ENCODE measurements around the gene EFCAB6. TPM values are rescaled to one million over a fixed set of nuclear protein-coding genes. Genes with fewer than 3 reads are reported as not detected.

Gene EFCAB6
- total RNA-seq, 1 donor: 2.7 TPM

DNA sequence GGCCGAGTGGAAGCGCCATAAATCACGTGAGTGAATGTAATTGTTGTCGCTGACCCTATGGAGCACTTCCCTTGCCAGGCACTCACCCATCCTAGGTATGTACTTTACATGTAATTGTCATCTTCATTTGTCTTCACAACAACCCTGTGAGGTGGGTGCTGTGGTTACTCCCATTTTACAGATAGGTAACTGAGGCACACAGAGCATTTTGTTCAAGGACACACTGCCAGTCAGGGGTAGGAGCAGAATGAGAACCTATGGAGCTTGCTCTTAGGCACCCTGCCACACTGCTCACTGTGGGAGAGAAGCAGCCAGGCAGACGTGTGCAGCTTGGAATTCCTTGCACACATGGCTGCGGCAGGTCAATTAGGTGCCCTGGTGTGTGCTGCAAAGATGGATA is 785 bp upstream of the EFCAB6 start:
- H3K4me3 ChIP-seq (ENCODE audit: low read depth, low read length): peak overlapping the region; percentile 97
- no peak for DNase-seq (ENCODE audit: low read depth)
- TF ChIP-seq, protein P1, sequence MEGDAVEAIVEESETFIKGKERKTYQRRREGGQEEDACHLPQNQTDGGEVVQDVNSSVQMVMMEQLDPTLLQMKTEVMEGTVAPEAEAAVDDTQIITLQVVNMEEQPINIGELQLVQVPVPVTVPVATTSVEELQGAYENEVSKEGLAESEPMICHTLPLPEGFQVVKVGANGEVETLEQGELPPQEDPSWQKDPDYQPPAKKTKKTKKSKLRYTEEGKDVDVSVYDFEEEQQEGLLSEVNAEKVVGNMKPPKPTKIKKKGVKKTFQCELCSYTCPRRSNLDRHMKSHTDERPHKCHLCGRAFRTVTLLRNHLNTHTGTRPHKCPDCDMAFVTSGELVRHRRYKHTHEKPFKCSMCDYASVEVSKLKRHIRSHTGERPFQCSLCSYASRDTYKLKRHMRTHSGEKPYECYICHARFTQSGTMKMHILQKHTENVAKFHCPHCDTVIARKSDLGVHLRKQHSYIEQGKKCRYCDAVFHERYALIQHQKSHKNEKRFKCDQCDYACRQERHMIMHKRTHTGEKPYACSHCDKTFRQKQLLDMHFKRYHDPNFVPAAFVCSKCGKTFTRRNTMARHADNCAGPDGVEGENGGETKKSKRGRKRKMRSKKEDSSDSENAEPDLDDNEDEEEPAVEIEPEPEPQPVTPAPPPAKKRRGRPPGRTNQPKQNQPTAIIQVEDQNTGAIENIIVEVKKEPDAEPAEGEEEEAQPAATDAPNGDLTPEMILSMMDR (IDR thresholded peaks at IDR 0.05; ENCODE audit: insufficient read depth, low read length): no peak

DNA sequence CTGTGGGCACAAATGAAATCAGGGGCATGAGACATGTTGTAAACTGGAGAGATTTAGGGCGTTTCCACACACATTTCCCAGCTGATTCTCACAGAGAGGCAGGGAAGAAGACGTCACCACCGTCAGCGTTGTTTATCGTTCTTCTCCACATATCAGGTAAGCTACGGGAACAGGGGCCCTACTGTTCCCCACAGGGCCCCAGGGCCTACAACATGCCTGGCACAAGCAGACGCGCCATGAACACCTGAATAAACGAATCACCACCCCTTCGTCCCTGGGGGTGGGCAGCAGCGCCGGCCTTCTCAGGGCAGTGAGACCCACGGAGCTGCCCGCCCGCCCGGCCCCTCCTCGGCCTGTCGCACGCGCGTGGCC is 342 bp downstream of the EFCAB6 start:
- TF ChIP-seq, protein P1 (IDR thresholded peaks at IDR 0.05; ENCODE audit: insufficient read depth, low read length): no peak
- peak overlapping the region; percentile 97 for H3K4me3 ChIP-seq (ENCODE audit: low read depth, low read length)
- peak; percentile 49 for DNase-seq (ENCODE audit: low read depth)

DNA sequence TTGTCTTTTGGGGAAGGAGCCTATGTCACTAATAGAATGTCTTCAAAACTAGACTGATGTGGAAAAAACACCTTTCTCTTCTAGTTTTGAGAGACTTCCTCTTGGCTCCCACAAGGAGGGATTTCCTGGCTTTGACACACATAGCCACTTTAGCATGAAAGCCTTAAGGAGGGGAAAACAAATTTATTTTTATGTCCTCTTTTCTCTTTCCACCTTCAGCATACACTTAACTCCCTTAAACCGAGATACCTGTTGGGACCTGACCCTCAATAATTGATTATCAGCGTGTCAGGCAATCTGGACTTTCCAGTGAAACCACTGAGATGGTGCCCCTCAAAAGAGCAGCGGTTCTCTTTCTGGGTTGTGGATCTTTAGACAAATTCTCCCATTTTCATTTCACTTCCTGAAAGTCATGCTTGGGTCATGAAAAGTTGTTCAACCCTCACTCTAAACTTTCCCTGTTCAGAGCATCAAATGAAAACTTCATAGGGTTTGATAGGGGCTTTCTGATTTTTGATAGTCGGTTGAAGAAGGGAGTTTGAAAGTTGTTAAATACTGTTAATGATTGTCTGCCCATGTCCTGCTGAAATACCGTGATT is 9.1 kb downstream of the EFCAB6 start:
- no peak overlapping the region for H3K4me3 ChIP-seq (ENCODE audit: low read depth, low read length)
- TF ChIP-seq, protein P1 (IDR thresholded peaks at IDR 0.05; ENCODE audit: insufficient read depth, low read length): no peak
- DNase-seq (ENCODE audit: low read depth): no peak

DNA sequence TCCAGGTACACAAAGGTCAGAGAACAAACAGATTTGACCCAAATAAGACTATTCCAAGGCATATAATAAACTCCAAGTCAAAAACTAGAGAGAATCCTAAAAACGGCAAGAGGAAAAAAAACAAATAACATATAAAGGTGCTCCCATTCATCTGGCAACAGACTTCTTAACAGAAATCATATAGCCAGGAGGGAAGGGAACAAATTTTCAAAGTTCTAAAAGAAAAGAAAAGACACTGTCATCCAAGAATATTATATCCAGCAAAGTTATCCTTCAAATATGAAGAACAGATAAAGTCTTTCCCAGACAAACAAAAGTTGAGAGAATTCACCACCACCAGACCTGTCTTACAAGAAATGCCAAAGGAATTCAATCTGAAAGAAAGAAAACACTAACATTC is 11.1 kb downstream of the EFCAB6 start:
- TF ChIP-seq, protein P1 (IDR thresholded peaks at IDR 0.05; ENCODE audit: insufficient read depth, low read length): no peak
- DNase-seq (ENCODE audit: low read depth): no peak

DNA sequence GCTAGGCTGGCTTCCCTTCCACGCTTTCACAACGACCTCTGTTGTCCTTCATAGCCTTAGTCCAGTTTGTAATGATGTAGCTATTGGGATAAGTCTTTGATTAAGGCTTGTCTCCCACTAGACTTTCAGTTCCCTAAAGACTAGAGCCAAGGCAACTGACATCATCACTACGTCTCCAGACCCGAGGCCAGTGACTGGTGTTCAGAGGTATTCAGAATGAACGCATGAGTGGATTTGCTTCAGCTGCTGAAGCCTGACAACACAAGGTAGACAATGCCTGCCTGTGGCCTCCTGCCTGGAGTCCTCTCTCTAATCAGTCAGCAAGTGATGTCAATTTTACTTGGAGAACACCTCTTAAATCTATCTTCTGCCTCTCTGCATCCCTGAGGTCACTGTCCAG is 13.6 kb downstream of the EFCAB6 start:
- no peak overlapping the region for H3K4me3 ChIP-seq (ENCODE audit: low read depth, low read length)
- DNase-seq (ENCODE audit: low read depth): no peak
- TF ChIP-seq, protein P1 (IDR thresholded peaks at IDR 0.05; ENCODE audit: insufficient read depth, low read length): no peak

More for the DNA sequence above, 11.1 kb downstream of the EFCAB6 start:
- no peak overlapping the region for H3K4me3 ChIP-seq (ENCODE audit: low read depth, low read length)

DNA sequence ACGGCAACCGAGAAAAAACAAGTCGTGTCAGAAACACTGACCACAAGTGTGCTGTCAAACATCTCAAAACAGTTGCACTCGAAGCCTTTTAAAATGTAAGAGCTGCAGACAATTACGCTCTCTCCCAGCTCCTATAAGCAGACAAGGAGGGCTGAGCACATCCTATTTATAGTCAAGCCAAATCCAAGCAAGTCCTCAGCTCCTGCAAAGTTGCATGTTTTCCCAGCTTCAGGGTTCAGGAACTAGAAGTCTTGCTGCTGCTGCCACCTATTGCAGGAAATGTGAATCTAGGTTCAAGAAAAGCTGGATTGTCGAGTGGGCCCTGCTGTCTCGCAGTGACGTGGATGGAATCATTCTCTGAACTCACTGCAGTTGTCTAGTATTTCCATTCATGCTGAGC is 15.5 kb downstream of the EFCAB6 start:
- peak; percentile 88 for DNase-seq (ENCODE audit: low read depth)
- TF ChIP-seq, protein P1 (IDR thresholded peaks at IDR 0.05; ENCODE audit: insufficient read depth, low read length): peak; percentile 71
- no peak overlapping the region for H3K4me3 ChIP-seq (ENCODE audit: low read depth, low read length)

DNA sequence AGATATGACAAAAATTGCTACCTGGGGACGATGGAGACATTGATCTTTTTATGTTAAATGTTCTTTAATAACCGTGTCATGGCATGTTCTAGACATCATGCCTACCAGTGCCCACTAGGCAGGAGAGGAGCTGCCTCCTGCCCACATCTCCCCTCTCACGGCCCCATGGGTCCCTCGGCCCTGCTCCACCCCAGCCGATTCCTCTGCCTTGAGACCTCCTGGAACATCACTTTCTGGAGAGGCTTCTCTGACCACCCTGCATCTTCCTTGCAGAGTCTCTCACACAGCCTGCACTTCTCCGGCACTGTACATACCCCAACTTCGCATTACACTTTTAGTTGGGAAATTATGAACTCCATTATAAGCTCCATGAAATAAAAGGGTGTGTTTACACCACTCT is 16.8 kb downstream of the EFCAB6 start:
- H3K4me3 ChIP-seq (ENCODE audit: low read depth, low read length): no peak overlapping the region
- TF ChIP-seq, protein P1 (IDR thresholded peaks at IDR 0.05; ENCODE audit: insufficient read depth, low read length): no peak
- no peak for DNase-seq (ENCODE audit: low read depth)
